Endothelial cell of umbilical vein (primary cell): ENCODE results near the gene CHAC1. TPM values are rescaled to one million over a fixed set of nuclear protein-coding genes. Genes with fewer than 3 reads are reported as not detected.

ENCODE experiments used
- BruUV-seq: library from RNA; stranded (reverse); fragments of 400-500 nt; replicated peaks from 2 replicates; lab custom pipeline; 2021; lab: Mats Ljungman, UMichigan
- CTCF ChIA-PET: fragments of 300-600, 350-600 bp; sonication (Branson Sonifier 250); formaldehyde crosslinking; loops from one replicate; lab custom pipeline; 2021; ENCODE audit warnings: antibody characterized with exemption, inconsistent platforms; lab: Charles Lee
- POLR2A ChIA-PET: fragments of 300-600, 350-600 bp; sonication (Branson Sonifier 250); formaldehyde crosslinking; loops from one replicate; lab custom pipeline; 2021; ENCODE audit warnings: antibody characterized with exemption, inconsistent platforms; lab: Charles Lee
- DNase-seq: peaks from one replicate; pipeline ENCODE4 v3.0.0-alpha.2; 2011; ENCODE audit warnings: low read depth, low spot score
- FAIRE-seq: peaks from 2 replicates; lab custom pipeline; 2011; peaks lifted over from hg19 to GRCh38; lab: Jason Lieb, UNC
- H2AFZ ChIP-seq: 2 replicates; pipeline ENCODE4 v1.6.0; 2012; ENCODE audit warnings: low read depth, low read length, control low read depth, inconsistent platforms
- H3K27ac ChIP-seq: 2 replicates; pipeline ENCODE4 v1.5.1; 2011; ENCODE audit warnings: low read depth, mild to moderate bottlenecking, control low read depth, low read length, moderate library complexity; ENCODE audit not compliant: insufficient read depth
- H3K27me3 ChIP-seq, 2 experiments: 2 replicates each; pipeline versions ENCODE4 v1.6.0 to v1.6.1; 2011; ENCODE audit warnings: low read length in 2 of 2, mixed read lengths in 1 of 2; ENCODE audit not compliant: control insufficient read depth in 2 of 2, insufficient read depth in 2 of 2
- H3K36me3 ChIP-seq, 2 experiments: 2 replicates in 1 of 2; 3 replicates in 1 of 2; pipeline ENCODE4 v1.5.1; 2011; ENCODE audit warnings: low read length in 2 of 2, mild to moderate bottlenecking in 1 of 2, moderate library complexity in 1 of 2; ENCODE audit not compliant: control insufficient read depth in 2 of 2, insufficient read depth in 2 of 2; ENCODE audit errors: extremely low read depth in 1 of 2
- H3K4me1 ChIP-seq: 3 replicates; pipeline ENCODE4 v1.5.1; 2011; ENCODE audit warnings: mild to moderate bottlenecking, low read length; ENCODE audit not compliant: control insufficient read depth, insufficient read depth; ENCODE audit errors: extremely low read depth
- H3K4me2 ChIP-seq: 2 replicates; pipeline ENCODE4 v1.6.1; 2011; ENCODE audit warnings: low read length, control low read depth, mixed read lengths; ENCODE audit not compliant: insufficient read depth
- H3K4me3 ChIP-seq, 3 experiments: fragments of 200-600 bp in 1 of 3; sonication (generic), shearing (Covaris generic) in 1 of 3; replicated peaks in 1 of 3; 2 replicates each; pipeline ENCODE4 v1.5.1; 2011 to 2016; ENCODE audit warnings: control low read depth in 3 of 3, low read length in 3 of 3, mild to moderate bottlenecking in 2 of 3, inconsistent platforms in 1 of 3, low read depth in 1 of 3, moderate library complexity in 1 of 3; ENCODE audit not compliant: insufficient read depth in 1 of 3
- H3K79me2 ChIP-seq: 2 replicates; pipeline ENCODE4 v1.6.0; 2012; ENCODE audit warnings: low read length, inconsistent platforms; ENCODE audit not compliant: control insufficient read depth, insufficient read depth
- H3K9ac ChIP-seq: replicated peaks from 2 replicates; pipeline ENCODE3; 2011; ENCODE audit warnings: low read length, control low read depth; ENCODE audit not compliant: insufficient read depth; ENCODE audit errors: extremely low read depth
- H3K9me1 ChIP-seq: replicated peaks from 3 replicates; pipeline ENCODE4 v1.6.0; 2011; ENCODE audit warnings: mild to moderate bottlenecking, low read length; ENCODE audit not compliant: control insufficient read depth, insufficient read depth; ENCODE audit errors: extremely low read depth
- H3K9me3 ChIP-seq: replicated peaks from 2 replicates; pipeline ENCODE4 v1.5.1; 2012; ENCODE audit warnings: low read length, inconsistent platforms; ENCODE audit not compliant: control insufficient read depth, insufficient read depth
- H4K20me1 ChIP-seq: replicated peaks from 2 replicates; pipeline ENCODE3; 2011; ENCODE audit warnings: mild to moderate bottlenecking, low read length; ENCODE audit not compliant: control insufficient read depth, insufficient read depth; ENCODE audit errors: extremely low read depth
- CTCF ChIP-seq, 2 donors: IDR thresholded peaks; 1 replicate in 1 of 2; 2 replicates in 1 of 2; pipeline ENCODE4 v1.5.1; 2011; ENCODE audit warnings: low read length in 2 of 2, mild to moderate bottlenecking in 2 of 2, moderate library complexity in 2 of 2, control low read depth in 1 of 2, inconsistent platforms in 1 of 2, low read depth in 1 of 2; ENCODE audit not compliant: insufficient read depth in 1 of 2; ENCODE audit errors: extremely low read depth in 1 of 2
- EZH2 ChIP-seq: IDR thresholded peaks from 2 replicates; pipeline ENCODE4 v1.6.1; 2012; ENCODE audit warnings: borderline replicate concordance, low read depth, mild to moderate bottlenecking, moderate library complexity, low read length, inconsistent platforms; ENCODE audit not compliant: severe bottlenecking
- FOS ChIP-seq: IDR thresholded peaks from 2 replicates; pipeline ENCODE4 v1.6.1; 2011; ENCODE audit warnings: mild to moderate bottlenecking, low read length, moderate library complexity, borderline replicate concordance; ENCODE audit not compliant: insufficient read depth
- JUN ChIP-seq: IDR thresholded peaks from 2 replicates; pipeline ENCODE4 v1.6.1; 2011; ENCODE audit warnings: borderline replicate concordance, low read depth; ENCODE audit not compliant: insufficient read length, insufficient read depth
- POLR2A ChIP-seq: IDR thresholded peaks from 2 replicates; pipeline ENCODE4 v1.6.1; 2012; ENCODE audit warnings: low read depth, mild to moderate bottlenecking, control low read depth, low read length
- POLR2AphosphoS5 ChIP-seq: IDR thresholded peaks from 2 replicates; pipeline ENCODE4 v1.6.1; 2012; ENCODE audit warnings: low read depth, mild to moderate bottlenecking, control low read depth, low read length, moderate library complexity; ENCODE audit not compliant: insufficient read depth
- dilution Hi-C: fragments of 300-500 bp; cut with MboI; formaldehyde crosslinking; loops from one replicate; pipeline ENCODE4 v1.15.0; 2019; ENCODE audit warnings: low sequenced_read_pairs; ENCODE audit not compliant: extremely low pct_ligation_motif_present
- intact Hi-C: fragments of 100-400 bp; cut with micrococcal nuclease; formaldehyde crosslinking; loops from one replicate; pipeline ENCODE4 v1.10.0; 2022
- polyA plus RNA-seq, 4 experiments: library from polyadenylated mRNA; depleted of rRNA in 3 of 4; stranded (reverse) in 3 of 4; unstranded in 1 of 4; fragments of >200 nt; gene quantifications; 2 replicates each; pipeline versions ENCODE4 v1.2.1 to v1.2.3, GENCODE V29; 2011 to 2012; ENCODE audit warnings: missing spikeins in 1 of 4
- total RNA-seq: library from RNA; stranded (reverse); gene quantifications from 2 replicates; pipeline ENCODE4 v1.2.3, GENCODE V29; 2021

Gene CHAC1
- total and polyA plus RNA-seq, 2 donors (not counting 3 experiments of a cell fraction or from before 2014, with no cell fraction given), result 4.6 to 25.7 TPM

GRCh38 chr15:40957581-40958051, 4.3 kb downstream of the CHAC1 start:
- CTCF ChIA-PET, result interaction anchor here (0.9 to 9.3 kb wide), 3 partner anchors 16 to 54 kb away, joined by 3 to 101 read pairs (median 5); no protein-coding TSS in a partner anchor
- DNase-seq (no peak), FAIRE-seq (no peak)
- no TSS peak for BruUV-seq
- no peak overlapping the region for H3K4me2 ChIP-seq
- dilution Hi-C loops (no loop called here), intact Hi-C loops (no loop called here)
- H3K9me3 ChIP-seq, result no peaks in the 10 kb centered on the region
- no peak overlapping the region for H2AFZ ChIP-seq
- no peaks in the 10 kb centered on the region for H3K79me2 ChIP-seq
- no peaks in the 10 kb centered on the region for H3K27me3 ChIP-seq
- H3K9me1 ChIP-seq, result no peaks in the 10 kb centered on the region
- TF ChIP-seq POLR2AphosphoS5 (no peak), JUN (no peak), CTCF (IDR thresholded peaks at IDR 0.05; ENCODE audit: extremely low read depth in 1 of 2, insufficient read depth in 1 of 2, low read depth in 1 of 2, low read length in 2 of 2) (no peak), POLR2A (no peak), EZH2 (no peak), FOS (no peak)
- no peak overlapping the region for H3K4me3 ChIP-seq
- POLR2A ChIA-PET, result no interaction called here
- peaks cover 0 to 2% of the 10 kb centered on the region in 2 experiments for H3K36me3 ChIP-seq
- H3K9ac ChIP-seq, result no peak overlapping the region
- peaks cover 5% of the 10 kb centered on the region for H3K4me1 ChIP-seq
- no peak overlapping the region for H3K27ac ChIP-seq
- H4K20me1 ChIP-seq, result no peaks in the 10 kb centered on the region
